Measurements from ENCODE around the gene GRK5.

GRK5 gene

GRCh38 chr10:119198438-119198837 is 8.9 kb upstream of the GRK5 start:
- Histone ChIP-seq H3K27ac (ENCODE audit: low read depth, low read length) (no peak overlapping the region), H3K79me2 (ENCODE audit: control insufficient read depth, low read length) (no peaks in the 10 kb centered on the region), H4K20me1 (ENCODE audit: control insufficient read depth, insufficient read depth, low read depth, low read length) (no peaks in the 10 kb centered on the region), H3F3A (ENCODE audit: control insufficient read depth, insufficient read depth) (no peaks in the 10 kb centered on the region), H3K4me2 (ENCODE audit: low read length) (no peak overlapping the region), H3K9me2 (replicated peaks; ENCODE audit: control insufficient read depth, low read length) (no peaks in the 10 kb centered on the region), H3K4me3 (ENCODE audit: low read length) (no peak overlapping the region), H3K9me3 (ENCODE audit: control insufficient read depth, insufficient read depth, low read length) (no peaks in the 10 kb centered on the region), H3K4me1 (ENCODE audit: control insufficient read depth, low read length) (no peaks in the 10 kb centered on the region), H3K36me3 (ENCODE audit: control insufficient read depth, low read length) (no peaks in the 10 kb centered on the region), H3K27me3 (ENCODE audit: control insufficient read depth, low read length) (peaks cover 16% of the 10 kb centered on the region; the same call in 1 of the 2 replicates)
- TF ChIP-seq CTCF (IDR thresholded peaks at IDR 0.05; ENCODE audit: low read depth, low read length, poor library complexity, severe bottlenecking) (peak; percentile 81), EZH2phosphoT487 (IDR thresholded peaks at IDR 0.05; ENCODE audit: borderline replicate concordance, low read length) (no peak)

DNA sequence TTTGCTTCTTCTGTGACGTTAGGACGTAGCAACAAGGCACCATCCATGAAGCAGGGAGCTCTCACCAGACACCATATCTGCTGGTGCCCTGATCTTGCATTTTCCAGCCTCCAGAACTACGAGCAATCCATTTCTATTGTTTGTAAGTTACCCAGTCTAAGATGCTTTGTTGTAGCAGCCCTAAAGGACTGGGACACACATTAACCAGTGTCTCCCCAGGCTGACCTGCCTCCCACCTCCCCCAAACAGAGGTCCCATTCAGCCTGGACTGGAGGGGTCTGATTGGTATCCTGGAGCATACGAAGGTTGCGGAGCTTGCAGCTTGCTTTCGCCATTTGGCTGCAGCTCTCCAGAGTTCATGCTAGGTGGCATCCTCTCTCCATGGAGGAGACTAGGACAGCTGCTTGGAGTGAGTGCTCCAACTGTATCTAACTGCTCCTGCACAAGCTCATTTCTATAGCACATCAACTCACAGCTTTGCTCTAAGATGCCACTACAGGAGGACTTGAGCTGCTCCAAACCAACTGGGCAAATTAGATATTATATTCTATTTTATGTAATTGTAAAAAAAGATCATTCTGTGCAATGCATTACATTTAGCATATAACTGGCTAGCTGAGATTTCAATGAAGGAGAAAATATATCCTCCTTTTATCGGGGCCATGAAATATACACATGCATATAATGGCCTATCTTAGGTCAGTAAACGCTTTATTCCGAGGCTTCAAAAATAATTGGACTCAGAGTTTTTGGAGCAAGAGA is 8.0 kb upstream of the GRK5 start:
- Histone ChIP-seq H3K79me2 (ENCODE audit: control insufficient read depth, low read length) (no peaks in the 10 kb centered on the region), H3K36me3 (ENCODE audit: control insufficient read depth, low read length) (no peaks in the 10 kb centered on the region), H3K4me1 (ENCODE audit: control insufficient read depth, low read length) (no peaks in the 10 kb centered on the region), H3K4me2 (ENCODE audit: low read length) (no peak overlapping the region), H3F3A (ENCODE audit: control insufficient read depth, insufficient read depth) (no peaks in the 10 kb centered on the region), H4K20me1 (ENCODE audit: control insufficient read depth, insufficient read depth, low read depth, low read length) (no peaks in the 10 kb centered on the region), H3K4me3 (ENCODE audit: low read length) (no peak overlapping the region), H3K27ac (ENCODE audit: low read depth, low read length) (no peak overlapping the region), H3K9me2 (replicated peaks; ENCODE audit: control insufficient read depth, low read length) (no peaks in the 10 kb centered on the region), H3K9me3 (ENCODE audit: control insufficient read depth, insufficient read depth, low read length) (no peaks in the 10 kb centered on the region), H3K27me3 (ENCODE audit: control insufficient read depth, low read length) (peaks cover 16% of the 10 kb centered on the region; the same call in 1 of the 2 replicates)
- TF ChIP-seq CTCF (IDR thresholded peaks at IDR 0.05; ENCODE audit: low read depth, low read length, poor library complexity, severe bottlenecking) (peak; percentile 72), EZH2phosphoT487 (IDR thresholded peaks at IDR 0.05; ENCODE audit: borderline replicate concordance, low read length) (no peak)

GRCh38 chr10:119201233-119201632 is 6.1 kb upstream of the GRK5 start:
- Histone ChIP-seq H3K36me3 (ENCODE audit: control insufficient read depth, low read length) (no peaks in the 10 kb centered on the region), H3K4me1 (ENCODE audit: control insufficient read depth, low read length) (peaks cover 5% of the 10 kb centered on the region), H3K27me3 (ENCODE audit: control insufficient read depth, low read length) (peaks cover 16% of the 10 kb centered on the region; the same call in 1 of the 2 replicates), H3K4me3 (ENCODE audit: low read length) (no peak overlapping the region), H3K4me2 (ENCODE audit: low read length) (no peak overlapping the region), H4K20me1 (ENCODE audit: control insufficient read depth, insufficient read depth, low read depth, low read length) (no peaks in the 10 kb centered on the region), H3K9me3 (ENCODE audit: control insufficient read depth, insufficient read depth, low read length) (no peaks in the 10 kb centered on the region), H3F3A (ENCODE audit: control insufficient read depth, insufficient read depth) (peaks cover 3% of the 10 kb centered on the region; the same call in 1 of the 2 replicates), H3K9me2 (replicated peaks; ENCODE audit: control insufficient read depth, low read length) (no peaks in the 10 kb centered on the region), H3K79me2 (ENCODE audit: control insufficient read depth, low read length) (no peaks in the 10 kb centered on the region), H3K27ac (ENCODE audit: low read depth, low read length) (no peak overlapping the region)
- TF ChIP-seq EZH2phosphoT487 (IDR thresholded peaks at IDR 0.05; ENCODE audit: borderline replicate concordance, low read length) (no peak), CTCF (IDR thresholded peaks at IDR 0.05; ENCODE audit: low read depth, low read length, poor library complexity, severe bottlenecking) (no peak)
